H1 (cell line): ENCODE data around the gene WDR76. TPM values are rescaled to one million over a fixed set of nuclear protein-coding genes. Genes with fewer than 3 reads are reported as not detected.

ENCODE experiments used
- ATF3 ChIP-seq: IDR thresholded peaks from 2 replicates; pipeline ENCODE4 v1.6.1; 2011; ENCODE audit warnings: low read depth, mild to moderate bottlenecking, low read length; ENCODE audit not compliant: insufficient read depth
- FOSL1 ChIP-seq: IDR thresholded peaks from 2 replicates; pipeline ENCODE4 v1.6.1; 2011; ENCODE audit warnings: mild to moderate bottlenecking, low read depth, low read length, moderate library complexity; ENCODE audit not compliant: insufficient read depth
- KDM5A ChIP-seq: fragments of 200-600 bp; IDR thresholded peaks from 2 replicates; pipeline ENCODE4 v1.7.1; 2012; ENCODE audit warnings: mild to moderate bottlenecking, low read length, inconsistent platforms, mixed read lengths
- MAX ChIP-seq: IDR thresholded peaks from 2 replicates; pipeline ENCODE4 v1.6.1; 2012; ENCODE audit warnings: inconsistent platforms
- NRF1 ChIP-seq: IDR thresholded peaks from 2 replicates; pipeline ENCODE4 v1.6.1; 2011; ENCODE audit warnings: mild to moderate bottlenecking, low read depth, low read length, improper control_type of control experiment
- POLR2AphosphoS5 ChIP-seq: IDR thresholded peaks from 2 replicates; pipeline ENCODE4 v1.6.1; 2011; ENCODE audit warnings: low read depth, low read length
- SAP30 ChIP-seq: fragments of 300-600 bp; sonication (generic); IDR thresholded peaks from 2 replicates; pipeline ENCODE4 v1.7.1; 2012; ENCODE audit warnings: low read length, moderate library complexity, mild to moderate bottlenecking, inconsistent platforms; ENCODE audit not compliant: insufficient read depth, insufficient replicate concordance
- SP2 ChIP-seq: IDR thresholded peaks from 2 replicates; pipeline ENCODE4 v1.6.1; 2012; ENCODE audit warnings: mild to moderate bottlenecking, low read length, inconsistent platforms
- polyA plus RNA-seq, 7 experiments: library from polyadenylated mRNA; depleted of rRNA in 3 of 7; stranded (reverse) in 5 of 7; unstranded in 2 of 7; fragments of >200 nt in 5 of 7; fragments of 200-250 nt in 2 of 7; gene quantifications; 1 replicate in 5 of 7; 2 replicates in 1 of 7; 4 replicates in 1 of 7; pipeline versions ENCODE4 v1.2.1 to v1.2.3, GENCODE V29; 2011 to 2013; ENCODE audit warnings: missing spikeins in 2 of 7, mixed read lengths in 2 of 7
- total RNA-seq: library from RNA; stranded (reverse); fragmentation: NEBNext Ultra II Directional; extraction: Animal tissue kit (Norgen Biotek cat#: 25700); gene quantifications from 2 replicates; pipeline ENCODE4 v1.2.1, GENCODE V29; 2021

The WDR76 gene
- total and polyA plus RNA-seq, 2 of the 8 experiments (the other 6 are each of a cell fraction or from before 2014, with no cell fraction given) = 4.1 to 18.9 TPM

- TF ChIP-seq ATF3 (no peak), SP2 (no peak), POLR2AphosphoS5 (no peak), KDM5A (no peak), MAX (no peak), NRF1 (no peak), FOSL1 (no peak), SAP30 (no peak)
Measured at GRCh38 chr15:43889042-43889441, 62.2 kb downstream of the WDR76 start (continued).
